Progenitor cell of endocrine pancreas (in vitro differentiated cells): ENCODE measurements around the gene ANKHD1. TPM values are rescaled to one million over a fixed set of nuclear protein-coding genes. Genes with fewer than 3 reads are reported as not detected.

ENCODE experiments used
- DNase-seq: peaks from one replicate; pipeline ENCODE4 v3.0.0; 2021; ENCODE audit warnings: low spot score; ENCODE audit not compliant: unreplicated experiment
- H3K27ac Mint-ChIP-seq: 2 replicates; pipeline ENCODE4 v1.8.0; 2021; ENCODE audit warnings: mild to moderate bottlenecking, moderate library complexity, mixed read lengths
- H3K27me3 Mint-ChIP-seq: 2 replicates; pipeline ENCODE4 v1.8.0; 2021; ENCODE audit warnings: mixed read lengths
- H3K36me3 Mint-ChIP-seq: 2 replicates; pipeline ENCODE4 v1.8.0; 2022; ENCODE audit warnings: mixed read lengths; ENCODE audit not compliant: insufficient read depth
- H3K4me1 Mint-ChIP-seq: 2 replicates; pipeline ENCODE4 v1.8.0; 2021; ENCODE audit warnings: low read depth, mixed read lengths
- H3K4me3 Mint-ChIP-seq: 2 replicates; pipeline ENCODE4 v1.8.0; 2021; ENCODE audit warnings: low read depth, mild to moderate bottlenecking, moderate library complexity, mixed read lengths
- H3K9me3 Mint-ChIP-seq: 2 replicates; pipeline ENCODE4 v1.8.0; 2021; ENCODE audit warnings: low read depth, mixed read lengths
- total RNA-seq: library from RNA; stranded (reverse); gene quantifications from 2 replicates; pipeline ENCODE4 v1.2.1, GENCODE V29; 2021
- TF ChIP-seq, protein P1 (sequence below): fragments of 200-600 bp; sonication (generic); IDR thresholded peaks from one replicate; pipeline ENCODE4 v1.5.0; 2021; ENCODE audit warnings: antibody characterized with exemption, mild to moderate bottlenecking; ENCODE audit not compliant: unreplicated experiment

ANKHD1 gene
- total RNA-seq, 1 donor from 2014 or later, result 115 TPM

DNA sequence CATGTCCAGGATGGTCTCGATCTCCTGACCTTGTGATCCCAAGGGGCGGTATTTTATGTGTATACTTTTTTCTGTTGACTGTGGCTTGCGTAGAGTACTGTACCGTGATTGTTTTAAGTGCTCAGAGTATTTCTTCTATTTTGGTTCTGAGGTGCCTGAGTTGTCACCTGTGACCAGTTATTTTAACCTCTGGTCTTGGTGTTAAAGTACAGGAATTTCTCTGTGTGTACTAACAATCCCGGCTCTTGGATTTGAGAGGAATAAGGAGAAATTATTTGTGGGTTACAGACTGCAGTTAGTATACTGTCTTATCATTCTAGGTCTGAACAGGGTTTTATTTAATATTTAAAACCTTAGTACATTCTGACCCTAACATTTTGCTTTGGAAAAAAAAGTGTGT lies 2.0 kb downstream of the ANKHD1 start:
- Mint-ChIP-seq H3K4me3 (no peak overlapping the region), H3K36me3 (peaks cover 1% of the 10 kb centered on the region)
- TF ChIP-seq, protein P1, sequence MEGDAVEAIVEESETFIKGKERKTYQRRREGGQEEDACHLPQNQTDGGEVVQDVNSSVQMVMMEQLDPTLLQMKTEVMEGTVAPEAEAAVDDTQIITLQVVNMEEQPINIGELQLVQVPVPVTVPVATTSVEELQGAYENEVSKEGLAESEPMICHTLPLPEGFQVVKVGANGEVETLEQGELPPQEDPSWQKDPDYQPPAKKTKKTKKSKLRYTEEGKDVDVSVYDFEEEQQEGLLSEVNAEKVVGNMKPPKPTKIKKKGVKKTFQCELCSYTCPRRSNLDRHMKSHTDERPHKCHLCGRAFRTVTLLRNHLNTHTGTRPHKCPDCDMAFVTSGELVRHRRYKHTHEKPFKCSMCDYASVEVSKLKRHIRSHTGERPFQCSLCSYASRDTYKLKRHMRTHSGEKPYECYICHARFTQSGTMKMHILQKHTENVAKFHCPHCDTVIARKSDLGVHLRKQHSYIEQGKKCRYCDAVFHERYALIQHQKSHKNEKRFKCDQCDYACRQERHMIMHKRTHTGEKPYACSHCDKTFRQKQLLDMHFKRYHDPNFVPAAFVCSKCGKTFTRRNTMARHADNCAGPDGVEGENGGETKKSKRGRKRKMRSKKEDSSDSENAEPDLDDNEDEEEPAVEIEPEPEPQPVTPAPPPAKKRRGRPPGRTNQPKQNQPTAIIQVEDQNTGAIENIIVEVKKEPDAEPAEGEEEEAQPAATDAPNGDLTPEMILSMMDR, result no peak

DNA sequence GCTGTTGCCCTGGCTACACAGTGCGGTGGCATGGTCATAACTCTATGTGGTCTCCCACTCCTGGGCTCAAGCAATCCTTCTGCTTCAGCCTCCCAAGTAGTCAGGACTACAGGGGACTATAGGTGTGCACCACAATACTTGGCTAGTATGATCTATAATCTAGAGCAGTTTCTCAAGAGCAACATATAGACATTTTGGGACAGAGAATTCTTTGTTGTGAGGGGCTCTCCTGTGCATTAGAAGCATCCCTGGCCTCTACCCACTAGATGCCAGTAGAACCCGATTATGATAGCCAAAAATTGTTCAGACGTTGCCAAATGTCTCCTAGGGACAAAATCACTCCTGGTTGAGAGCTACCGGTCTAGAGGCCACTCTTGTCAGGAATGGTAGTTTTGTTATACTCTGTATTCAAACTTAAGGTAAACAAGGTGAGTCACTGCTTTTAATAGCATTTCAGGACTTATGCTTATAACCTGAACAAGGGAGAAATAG lies 7.2 kb downstream of the ANKHD1 start:
- Mint-ChIP-seq H3K27me3 (no peaks in the 10 kb centered on the region), H3K27ac (peak overlapping the region; percentile 70), H3K4me3 (no peak overlapping the region), H3K36me3 (no peaks in the 10 kb centered on the region), H3K9me3 (no peaks in the 10 kb centered on the region), H3K4me1 (peaks cover 13% of the 10 kb centered on the region)
- DNase-seq, result no peak
- TF ChIP-seq, protein P1, result no peak

More for the DNA sequence above, 2.0 kb downstream of the ANKHD1 start:
- Mint-ChIP-seq H3K27ac (peak overlapping the region; percentile 81), H3K27me3 (no peaks in the 10 kb centered on the region), H3K4me1 (peaks cover 23% of the 10 kb centered on the region), H3K9me3 (no peaks in the 10 kb centered on the region)
- DNase-seq, result no peak

DNA sequence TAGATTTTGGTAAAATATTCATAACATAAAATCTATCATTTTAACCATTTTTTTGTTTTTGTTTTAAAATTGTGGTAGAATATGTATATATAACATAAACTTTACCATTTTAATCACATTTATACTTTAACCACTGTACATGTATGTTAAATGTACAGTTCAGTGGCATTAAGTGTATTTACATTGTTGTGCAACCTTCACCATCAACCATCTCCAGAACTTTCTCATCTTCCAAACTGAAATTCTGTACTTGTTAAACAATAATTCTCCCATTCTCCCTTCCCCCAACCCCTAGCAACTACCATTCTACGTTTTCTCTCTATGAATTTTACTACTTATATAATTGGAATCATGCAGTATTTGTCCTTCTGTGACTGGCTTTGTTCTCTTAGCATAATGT lies 11.6 kb downstream of the ANKHD1 start:
- Mint-ChIP-seq H3K4me3 (no peak overlapping the region), H3K27ac (no peak overlapping the region), H3K36me3 (peaks cover 6% of the 10 kb centered on the region), H3K9me3 (peaks cover 3% of the 10 kb centered on the region), H3K27me3 (no peaks in the 10 kb centered on the region), H3K4me1 (peaks cover 5% of the 10 kb centered on the region)
- TF ChIP-seq, protein P1, result no peak
- no peak for DNase-seq

DNA sequence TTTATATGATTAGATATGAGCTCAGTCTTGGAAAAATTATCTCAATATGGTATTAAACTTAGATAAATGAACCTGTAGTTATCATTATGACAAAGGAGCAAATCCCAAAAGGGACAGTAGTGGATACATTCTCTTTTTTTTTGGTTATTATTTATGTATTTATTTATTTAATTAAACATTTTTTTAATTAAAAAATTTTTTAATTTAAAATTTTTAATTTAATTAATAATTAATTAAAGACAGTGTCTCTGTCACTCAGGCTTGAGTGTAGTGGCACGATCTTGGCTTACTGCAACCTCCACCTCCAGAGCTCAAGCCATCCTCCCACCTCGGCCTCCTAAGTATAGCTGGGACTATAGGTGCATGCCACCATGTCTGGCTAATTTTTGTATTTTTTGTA lies 15.6 kb downstream of the ANKHD1 start:
- Mint-ChIP-seq H3K4me3 (no peak overlapping the region), H3K27ac (no peak overlapping the region), H3K9me3 (peaks cover 3% of the 10 kb centered on the region), H3K27me3 (no peaks in the 10 kb centered on the region), H3K4me1 (peaks cover 20% of the 10 kb centered on the region), H3K36me3 (peaks cover 7% of the 10 kb centered on the region)
- no peak for DNase-seq
- TF ChIP-seq, protein P1, result no peak

DNA sequence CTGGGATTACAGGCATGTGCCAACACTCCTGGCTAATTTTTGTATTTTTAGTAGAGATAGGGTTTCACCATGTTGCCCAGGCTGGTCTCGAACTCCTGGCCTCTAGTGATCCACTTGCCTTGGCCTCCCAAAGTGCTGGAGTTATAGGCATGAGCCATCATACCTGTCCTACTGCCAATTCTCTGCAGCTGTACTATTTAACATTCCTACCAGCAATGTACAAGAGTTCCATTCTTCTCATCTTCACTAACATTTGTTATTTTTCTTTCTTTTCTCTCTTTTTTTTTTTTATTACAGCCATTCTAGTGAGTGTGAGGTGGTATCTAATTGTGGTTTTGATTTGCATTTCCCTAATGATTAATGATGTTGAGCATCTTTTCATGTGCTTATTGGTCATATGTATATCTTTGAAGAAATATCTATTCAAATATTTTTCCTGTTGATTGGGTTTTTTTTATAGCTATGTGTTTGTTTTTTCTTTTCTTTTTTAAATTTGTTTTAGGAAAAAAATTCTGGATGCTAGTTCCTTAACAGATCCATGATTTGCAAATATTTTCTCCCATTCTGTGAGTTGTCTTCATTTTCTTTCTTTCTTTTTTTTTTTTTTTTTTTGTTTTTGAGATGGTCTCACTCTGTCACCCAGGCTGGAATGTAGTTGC lies 17.4 kb downstream of the ANKHD1 start:
- Mint-ChIP-seq H3K4me3 (no peak overlapping the region), H3K4me1 (peaks cover 16% of the 10 kb centered on the region), H3K9me3 (peaks cover 3% of the 10 kb centered on the region), H3K27me3 (no peaks in the 10 kb centered on the region), H3K27ac (no peak overlapping the region), H3K36me3 (peaks cover 7% of the 10 kb centered on the region)
- TF ChIP-seq, protein P1, result no peak
- DNase-seq, result no peak
